GM19043 (cell line): Measurements from ENCODE around the gene UBTD1.

Source experiments
- ATAC-seq: cut with Tn5 transposase; IDR thresholded peaks from one replicate; pipeline ENCODE4 v1.9.1; 2021; ENCODE audit warnings: low read depth; ENCODE audit not compliant: unreplicated experiment

UBTD1 gene

GRCh38 chr10:97533888-97534287, 35.2 kb downstream of the UBTD1 start:
- ATAC-seq = no peak

GRCh38 chr10:97534746-97535367, 36.1 kb downstream of the UBTD1 start:
- ATAC-seq = no peak

DNA sequence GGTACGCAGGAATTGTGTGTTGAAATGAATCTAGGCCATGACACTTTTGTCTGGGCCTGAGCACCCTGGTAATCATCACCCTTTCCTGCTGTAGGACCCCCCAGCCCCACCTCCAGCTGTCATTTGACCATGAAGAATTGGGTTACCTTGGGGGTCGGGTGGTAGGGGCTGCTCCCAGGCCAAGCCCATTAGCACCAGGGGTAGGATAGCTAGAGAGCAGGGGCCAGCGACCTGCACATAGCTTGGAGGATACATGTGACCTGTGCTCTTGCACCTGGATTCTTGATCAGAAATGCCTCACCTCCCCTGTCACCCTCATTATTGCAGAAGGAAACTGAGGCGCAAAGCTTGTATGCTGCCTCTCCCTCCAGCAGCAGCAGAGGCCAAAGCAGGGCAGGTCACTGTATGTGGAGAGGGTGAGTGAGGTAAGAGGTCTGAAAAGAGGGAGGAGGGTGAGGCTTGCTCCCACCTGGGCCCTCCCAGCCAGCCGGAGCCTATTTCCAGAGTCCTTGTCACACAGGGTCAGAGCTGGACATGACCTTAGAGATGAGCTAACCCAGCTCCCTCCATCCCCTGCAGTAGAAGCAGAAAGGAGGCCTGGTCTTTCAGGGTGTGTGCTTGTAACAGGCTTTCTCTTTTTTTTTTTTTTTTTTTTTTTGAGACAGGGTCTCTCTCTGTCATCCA, 38.6 kb downstream of the UBTD1 start:
- no peak for ATAC-seq

- no peak for ATAC-seq
Measured at GRCh38 chr10:97538411-97538810, 39.7 kb downstream of the UBTD1 start.

DNA sequence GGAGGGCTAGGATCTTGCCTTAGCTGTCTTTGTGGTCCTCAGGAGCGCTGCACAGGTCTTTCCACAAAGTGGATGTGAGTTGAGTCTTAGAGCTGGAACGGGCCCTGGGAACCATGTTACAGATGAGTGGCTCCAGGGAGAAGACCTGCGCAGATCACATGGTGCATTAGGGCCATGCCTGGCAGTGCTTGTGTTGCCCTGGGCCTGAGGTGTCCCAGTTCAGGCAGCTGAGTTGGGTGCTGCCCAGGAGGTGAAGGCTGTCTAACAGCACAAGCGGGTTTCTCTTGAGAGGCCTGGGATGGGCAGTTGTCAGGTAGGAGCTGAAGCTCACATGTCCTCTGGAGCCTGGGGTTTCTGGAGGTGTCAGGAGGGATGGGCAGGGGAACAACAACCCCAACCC, 40.1 kb downstream of the UBTD1 start:
- ATAC-seq = no peak

DNA sequence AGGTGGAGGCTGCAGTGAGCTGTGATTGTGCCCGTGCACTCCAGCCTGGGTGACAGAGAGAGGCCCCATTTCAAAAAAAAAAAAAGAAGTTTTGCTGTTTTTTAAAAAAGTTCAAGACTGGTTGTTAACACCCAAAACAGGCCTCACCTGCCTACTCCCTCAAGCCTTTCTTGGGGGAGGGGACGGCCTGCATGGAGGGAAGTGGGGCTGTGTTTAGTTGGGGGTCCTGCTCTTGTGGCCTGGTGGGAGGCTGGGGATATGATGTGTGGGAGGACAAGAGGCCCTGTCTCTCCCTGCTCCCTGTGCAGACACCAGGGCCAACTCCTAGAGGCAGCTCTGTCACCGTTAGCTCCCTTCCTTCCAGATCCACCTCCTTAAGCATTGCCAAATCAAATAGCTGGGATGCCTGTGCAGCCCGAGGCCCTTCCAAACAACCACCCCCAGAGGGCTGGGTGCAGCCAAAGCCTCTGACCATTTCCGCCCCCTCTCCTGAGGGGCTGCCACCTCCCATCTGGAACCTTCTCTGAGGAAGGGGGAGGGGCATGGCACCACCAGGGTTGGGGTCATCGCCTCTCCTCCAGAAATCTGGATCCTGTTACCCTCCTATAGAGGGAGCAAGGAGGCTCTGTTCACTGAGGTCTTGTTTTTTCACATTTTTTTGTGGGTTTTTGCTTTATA, 40.9 kb downstream of the UBTD1 start:
- no peak for ATAC-seq

- ATAC-seq = no peak
Measured at GRCh38 chr10:97540669-97541500, 42.2 kb downstream of the UBTD1 start.

DNA sequence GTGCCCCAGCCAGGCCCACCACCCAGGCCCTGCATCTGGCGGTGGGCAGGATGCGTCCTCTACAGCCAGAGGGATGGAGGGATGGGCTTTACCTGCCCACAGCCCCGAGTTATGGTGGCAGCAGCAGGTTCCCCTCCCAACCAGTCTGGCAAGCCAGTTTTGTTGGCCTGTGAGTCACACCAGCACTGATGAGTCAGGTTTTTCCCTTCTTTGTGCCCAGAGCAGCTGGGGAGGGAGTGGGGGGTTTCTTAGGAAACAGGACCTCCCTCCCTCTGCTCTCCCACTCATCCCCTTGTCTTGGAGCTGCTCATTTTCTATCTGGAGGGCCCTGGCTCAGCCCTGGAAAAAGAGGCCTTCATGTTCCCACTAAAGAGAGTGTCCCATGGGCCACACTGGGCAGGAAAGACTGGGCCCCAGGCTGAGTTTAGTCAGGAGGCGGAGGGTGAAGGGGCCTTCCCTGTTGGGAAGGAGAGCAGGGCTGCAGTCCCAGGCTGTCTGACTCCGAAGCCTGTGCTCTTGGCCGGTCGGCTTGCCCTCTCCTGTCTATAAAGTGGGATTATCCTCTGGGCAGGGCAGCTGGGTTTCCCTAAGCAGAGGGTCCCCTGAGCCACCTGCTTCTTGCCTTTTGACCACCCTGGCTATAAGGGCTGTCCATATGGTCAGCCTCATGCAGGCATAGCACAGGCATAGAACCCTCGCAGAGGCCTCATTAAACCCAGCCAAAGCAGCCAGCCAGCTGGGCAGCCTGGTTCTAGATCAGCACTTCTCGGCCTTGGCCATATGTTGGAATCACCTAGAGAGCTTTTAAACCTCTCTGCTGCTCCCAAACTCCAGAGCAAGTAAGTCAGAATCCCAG, 43.7 kb downstream of the UBTD1 start:
- no peak for ATAC-seq

GRCh38 chr10:97543025-97543546, 44.4 kb downstream of the UBTD1 start:
- ATAC-seq = no peak

DNA sequence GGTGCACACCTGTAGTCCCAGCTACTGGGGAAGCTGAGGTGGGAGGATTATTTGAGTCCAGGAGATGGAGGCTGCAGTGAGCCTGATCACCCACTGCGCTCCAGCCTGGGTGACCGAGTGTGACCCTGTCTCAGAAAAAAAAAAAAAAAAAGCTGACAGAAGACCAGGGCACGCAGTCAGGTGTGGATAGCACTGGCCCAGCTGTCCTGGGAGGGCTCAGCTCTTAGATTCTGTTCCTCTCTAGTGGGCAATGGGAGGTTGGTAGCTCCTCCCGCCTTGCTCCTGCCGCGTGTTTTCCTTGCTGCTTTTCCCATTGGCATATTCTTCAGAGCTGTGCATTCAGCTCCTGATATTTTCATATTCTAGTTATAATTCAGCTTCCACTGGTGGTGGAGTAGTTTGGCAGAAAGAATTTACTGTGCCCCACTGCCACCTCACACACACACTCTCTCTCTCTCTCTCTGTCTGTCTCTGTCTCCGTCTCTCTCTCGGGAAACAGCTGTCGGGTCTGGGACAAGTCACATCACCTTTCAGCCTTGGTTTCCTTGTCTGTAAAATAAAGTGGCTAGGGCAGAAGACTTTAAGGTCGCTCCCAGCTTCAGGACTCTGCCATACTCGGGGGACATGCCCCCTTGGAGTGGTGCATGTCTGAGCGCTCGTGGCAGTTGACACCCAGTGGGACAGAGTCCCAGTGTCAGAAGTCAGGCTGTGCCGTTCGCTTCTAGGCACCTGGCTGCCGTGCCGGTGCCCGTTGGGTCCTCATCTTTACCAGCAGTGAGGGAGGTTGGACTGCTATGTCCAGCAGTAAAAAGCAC, 47.9 kb downstream of the UBTD1 start:
- no peak for ATAC-seq

- no peak for ATAC-seq
Measured at GRCh38 chr10:97547271-97547600, 48.5 kb downstream of the UBTD1 start.

GRCh38 chr10:97547962-97548361, 49.2 kb downstream of the UBTD1 start:
- no peak for ATAC-seq

GRCh38 chr10:97548828-97549455, 50.2 kb downstream of the UBTD1 start:
- no peak for ATAC-seq

GRCh38 chr10:97549587-97550322, 51.0 kb downstream of the UBTD1 start:
- no peak for ATAC-seq

GRCh38 chr10:97550336-97551149, 51.8 kb downstream of the UBTD1 start:
- no peak for ATAC-seq

DNA sequence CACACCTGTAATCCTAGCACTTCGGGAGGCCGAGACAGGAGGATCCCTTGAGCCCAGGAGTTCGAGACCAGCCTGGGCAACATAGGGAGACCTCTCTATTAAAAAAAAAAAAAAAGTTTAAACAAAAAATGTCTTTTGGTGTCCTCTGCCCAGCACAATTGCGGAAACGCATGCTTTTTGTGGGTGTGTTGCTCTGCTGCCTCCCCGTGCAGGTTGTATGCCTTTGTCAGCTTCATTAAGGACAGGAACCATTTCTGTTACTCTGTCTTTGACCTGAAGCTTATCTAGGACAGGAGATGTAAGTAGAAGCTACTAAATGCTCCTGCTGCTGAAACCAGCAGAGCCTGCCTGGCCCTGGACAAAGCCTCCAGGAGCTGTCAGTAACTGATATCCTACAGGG, 52.5 kb downstream of the UBTD1 start:
- ATAC-seq = no peak

DNA sequence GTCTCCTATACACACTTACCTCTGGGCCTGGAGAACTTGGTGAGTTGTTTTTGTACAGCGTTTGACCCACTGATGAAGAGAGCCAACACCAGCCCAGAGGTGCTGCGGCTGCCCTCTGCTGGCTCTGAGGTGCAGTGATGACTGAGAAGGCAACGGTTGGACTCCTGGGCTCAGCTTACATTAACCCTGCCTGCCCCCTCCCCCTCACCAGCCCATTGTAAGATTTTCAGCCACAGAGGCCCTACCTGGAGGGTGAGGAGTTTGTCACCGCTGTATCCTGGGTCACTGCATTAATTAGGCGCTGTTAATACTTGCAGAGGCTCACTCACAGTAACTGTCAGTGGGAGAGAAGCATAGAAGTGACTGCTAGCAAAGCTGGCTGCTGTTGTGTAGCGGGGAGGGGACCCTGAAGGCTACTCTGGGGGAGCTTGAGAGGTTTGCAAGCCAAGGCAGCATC, 54.9 kb downstream of the UBTD1 start:
- ATAC-seq = no peak
